IMR-90 (cell line): ENCODE results near the gene C12orf57. TPM values are rescaled to one million over a fixed set of nuclear protein-coding genes. Genes with fewer than 3 reads are reported as not detected.

Experiments used
- ATAC-seq: fragments of 200-7000 bp; cut with Tn5 transposase; 2 replicates; pipeline ENCODE4 v1.9.1; 2020; ENCODE audit warnings: low read depth, mild to moderate bottlenecking, moderate library complexity
- BruUV-seq: library from RNA; stranded (reverse); fragments of 400-500 nt; replicated peaks from 2 replicates; lab custom pipeline; 2021; lab: Mats Ljungman, UMichigan
- CTCF ChIA-PET: fragments of 300-600 bp; formaldehyde crosslinking; extraction: SDS; loops from one replicate; lab custom pipeline; 2021; ENCODE audit warnings: antibody characterized with exemption; lab: Yijun Ruan, JAX
- POLR2A ChIA-PET: fragments of 300-600 bp; sonication (Branson Sonifier 250); formaldehyde crosslinking; loops from one replicate; lab custom pipeline; 2022; ENCODE audit warnings: antibody characterized with exemption; ENCODE audit not compliant: unreplicated experiment; lab: Charles Lee
- DNase-seq: peaks from one replicate; pipeline ENCODE4 v3.0.0; 2013
- H2AFZ ChIP-seq: replicated peaks from 2 replicates; pipeline ENCODE3; 2013; ENCODE audit warnings: low read length, mild to moderate bottlenecking; ENCODE audit not compliant: poor library complexity
- H2AK5ac ChIP-seq: 2 replicates; pipeline ENCODE4 v1.6.1; 2013; ENCODE audit warnings: low read depth, low read length, inconsistent platforms
- H2AK9ac ChIP-seq: replicated peaks from 2 replicates; pipeline ENCODE3; 2013; ENCODE audit warnings: mild to moderate bottlenecking, low read depth, low read length, moderate library complexity; ENCODE audit not compliant: poor library complexity
- H2BK120ac ChIP-seq: 2 replicates; pipeline ENCODE4 v1.6.1; 2013; ENCODE audit warnings: low read depth, low read length, inconsistent platforms
- H2BK15ac ChIP-seq: 3 replicates; pipeline ENCODE4 v1.6.1; 2013; ENCODE audit warnings: low read depth, low read length, inconsistent platforms
- H2BK20ac ChIP-seq: 2 replicates; pipeline ENCODE4 v1.6.1; 2013; ENCODE audit warnings: low read depth, mild to moderate bottlenecking, inconsistent platforms, low read length, moderate library complexity
- H2BK5ac ChIP-seq: 2 replicates; pipeline ENCODE4 v1.6.1; 2013; ENCODE audit warnings: mild to moderate bottlenecking, low read depth, low read length, inconsistent platforms; ENCODE audit not compliant: poor library complexity, severe bottlenecking
- H3K14ac ChIP-seq: replicated peaks from 2 replicates; pipeline ENCODE4 v1.6.1; 2013; ENCODE audit warnings: low read depth, low read length, inconsistent platforms
- H3K18ac ChIP-seq: 2 replicates; pipeline ENCODE4 v1.6.1; 2013; ENCODE audit warnings: low read depth, low read length, control low read depth
- H3K23ac ChIP-seq: 2 replicates; pipeline ENCODE4 v1.6.1; 2013; ENCODE audit warnings: low read depth, low read length, inconsistent platforms
- H3K27ac ChIP-seq: 2 replicates; pipeline ENCODE4 v1.5.1; 2013; ENCODE audit warnings: mild to moderate bottlenecking, control low read depth, low read length; ENCODE audit not compliant: insufficient read depth
- H3K27me3 ChIP-seq: 2 replicates; pipeline ENCODE4 v1.6.1; 2013; ENCODE audit warnings: low read length; ENCODE audit not compliant: control insufficient read depth, insufficient read depth
- H3K36me3 ChIP-seq: 2 replicates; pipeline ENCODE4 v1.6.1; 2013; ENCODE audit warnings: low read length, mixed read lengths; ENCODE audit not compliant: control insufficient read depth, insufficient read depth
- H3K4ac ChIP-seq: 2 replicates; pipeline ENCODE4 v1.6.1; 2013; ENCODE audit warnings: low read depth, low read length, inconsistent platforms
- H3K4me1 ChIP-seq: 2 replicates; pipeline ENCODE4 v1.6.1; 2013; ENCODE audit warnings: low read length, mixed read lengths; ENCODE audit not compliant: control insufficient read depth, insufficient read depth
- H3K4me2 ChIP-seq: 2 replicates; pipeline ENCODE4 v1.6.1; 2013; ENCODE audit warnings: low read depth, mild to moderate bottlenecking, control low read depth, low read length, moderate library complexity
- H3K4me3 ChIP-seq: 2 replicates; pipeline ENCODE4 v1.5.1; 2013; ENCODE audit warnings: low read depth, mild to moderate bottlenecking, control low read depth, low read length, moderate library complexity; ENCODE audit not compliant: insufficient read depth
- H3K56ac ChIP-seq: 2 replicates; pipeline ENCODE4 v1.6.1; 2013; ENCODE audit warnings: low read length, inconsistent platforms; ENCODE audit not compliant: insufficient read depth; ENCODE audit errors: extremely low read depth
- H3K79me1 ChIP-seq, 2 experiments: 2 replicates each; pipeline ENCODE4 v1.6.1; 2013; ENCODE audit warnings: low read length in 2 of 2, inconsistent platforms in 1 of 2, low read depth in 1 of 2
- H3K9ac ChIP-seq: 2 replicates; pipeline ENCODE4 v1.6.1; 2013; ENCODE audit warnings: low read depth, low read length, control low read depth
- H3K9me1 ChIP-seq: 2 replicates; pipeline ENCODE4 v1.6.1; 2013; ENCODE audit warnings: low read length, inconsistent platforms; ENCODE audit not compliant: insufficient read depth
- H3K9me3 ChIP-seq: 2 replicates; pipeline ENCODE4 v1.6.1; 2013; ENCODE audit warnings: low read length; ENCODE audit not compliant: control insufficient read depth, insufficient read depth
- H4K20me1 ChIP-seq: 2 replicates; pipeline ENCODE4 v1.6.1; 2013; ENCODE audit warnings: low read length, inconsistent platforms; ENCODE audit not compliant: insufficient read depth
- H4K5ac ChIP-seq: 2 replicates; pipeline ENCODE4 v1.6.1; 2013; ENCODE audit warnings: mild to moderate bottlenecking, low read depth, low read length, control low read depth
- H4K8ac ChIP-seq, 2 experiments: 2 replicates each; pipeline ENCODE4 v1.6.1; 2013; ENCODE audit warnings: low read depth in 2 of 2, low read length in 2 of 2, control low read depth in 1 of 2, inconsistent platforms in 1 of 2
- H4K91ac ChIP-seq: 2 replicates; pipeline ENCODE4 v1.6.1; 2013; ENCODE audit warnings: low read depth, low read length, inconsistent platforms; ENCODE audit not compliant: insufficient read depth
- BHLHE40 ChIP-seq: fragments of 150-350 bp; IDR thresholded peaks from 2 replicates; pipeline ENCODE4 v1.6.1; 2016; ENCODE audit warnings: mild to moderate bottlenecking, low read depth, low read length
- CHD1 ChIP-seq: IDR thresholded peaks from 2 replicates; pipeline ENCODE4 v1.6.1; 2012; ENCODE audit warnings: low read depth, low read length, improper control_type of control experiment
- FOS ChIP-seq: fragments of 150-350 bp; IDR thresholded peaks from 2 replicates; pipeline ENCODE4 v1.6.1; 2016; ENCODE audit warnings: low read depth, low read length
- MAFK ChIP-seq: IDR thresholded peaks from 2 replicates; pipeline ENCODE4 v1.6.1; 2012; ENCODE audit warnings: low read depth, low read length, improper control_type of control experiment
- MAZ ChIP-seq: IDR thresholded peaks from 2 replicates; pipeline ENCODE4 v1.6.1; 2012; ENCODE audit warnings: low read depth, mild to moderate bottlenecking, low read length, improper control_type of control experiment, moderate library complexity, borderline replicate concordance
- MXI1 ChIP-seq: IDR thresholded peaks from 2 replicates; pipeline ENCODE4 v1.6.1; 2012; ENCODE audit warnings: low read depth, mild to moderate bottlenecking, low read length, moderate library complexity, borderline replicate concordance
- NFE2L2 ChIP-seq: fragments of 150-350 bp; IDR thresholded peaks from 2 replicates; pipeline ENCODE4 v1.6.1; 2016; ENCODE audit warnings: low read depth, mild to moderate bottlenecking, low read length
- RAD21 ChIP-seq: IDR thresholded peaks from 2 replicates; pipeline ENCODE4 v1.6.1; 2012; ENCODE audit warnings: low read length, improper control_type of control experiment
- RCOR1 ChIP-seq: IDR thresholded peaks from 2 replicates; pipeline ENCODE4 v1.6.1; 2012; ENCODE audit warnings: mild to moderate bottlenecking, low read length, improper control_type of control experiment; ENCODE audit not compliant: insufficient replicate concordance
- RFX5 ChIP-seq: IDR thresholded peaks from 2 replicates; pipeline ENCODE4 v1.8.0; 2012; ENCODE audit warnings: low read depth, mild to moderate bottlenecking, low read length, moderate library complexity
- SMC3 ChIP-seq: fragments of 150-350 bp; IDR thresholded peaks from 2 replicates; pipeline ENCODE4 v1.6.1; 2016; ENCODE audit warnings: low read depth, mild to moderate bottlenecking, antibody characterized with exemption, low read length, moderate library complexity
- WGBS, 2 experiments: methylation state at CpG; one replicate each; pipeline versions ENCODE4 v1.1.5 to v1.1.7; 2013; ENCODE audit warnings: missing lambda C conversion rate in 2 of 2; ENCODE audit not compliant: insufficient read length in 1 of 2; ENCODE audit errors: extremely low coverage in 2 of 2; 5-methylcytosine and 5-hydroxymethylcytosine counted together
- dilution Hi-C: fragments of 300-500 bp; cut with HindIII; formaldehyde crosslinking; loops from one replicate; pipeline ENCODE4 v1.14.3; 2018; ENCODE audit warnings: low sequenced_read_pairs; ENCODE audit not compliant: unreplicated experiment
- in situ Hi-C: fragments of 300-500 bp; cut with MboI; formaldehyde crosslinking; loops from 3 replicates; pipeline ENCODE4 v1.14.3; 2019; ENCODE audit warnings: low sequenced_read_pairs, inconsistent platforms, mixed read lengths
- intact Hi-C: fragments of 100-400 bp; cut with micrococcal nuclease; formaldehyde crosslinking; loops from 2 replicates; pipeline ENCODE4 v1.10.0; 2022
- polyA plus RNA-seq, 3 experiments: library from polyadenylated mRNA; depleted of rRNA; stranded (reverse); fragments of >200 nt; gene quantifications; 2 replicates each; pipeline ENCODE4 v1.2.3, GENCODE V29; 2012; ENCODE audit warnings: low replicate concordance in 1 of 3
- total RNA-seq: library from RNA; depleted of rRNA; stranded (reverse); fragments of >200 nt; gene quantifications from 2 replicates; pipeline ENCODE4 v1.2.3, GENCODE V29; 2012
- TF ChIP-seq, protein P1 (sequence below): fragments of 150-350 bp; IDR thresholded peaks from 2 replicates; pipeline ENCODE4 v1.6.1; 2016; ENCODE audit warnings: low read depth, mild to moderate bottlenecking, low read length, moderate library complexity, borderline replicate concordance
- TF ChIP-seq, protein P2 (sequence below): fragments of 150-350 bp; IDR thresholded peaks from 2 replicates; pipeline ENCODE4 v1.6.1; 2017; ENCODE audit warnings: mild to moderate bottlenecking, antibody characterized with exemption, low read length, low read depth
- TF ChIP-seq, protein P3 (sequence below): conservative IDR thresholded peaks from 2 replicates; pipeline ENCODE4 v1.5.1; 2012; ENCODE audit warnings: mild to moderate bottlenecking, low read depth, low read length, improper control_type of control experiment

C12orf57 gene
- total and polyA plus RNA-seq, 2 of the 4 experiments (the other 2 are of a cell fraction), result 238 to 530 TPM

DNA sequence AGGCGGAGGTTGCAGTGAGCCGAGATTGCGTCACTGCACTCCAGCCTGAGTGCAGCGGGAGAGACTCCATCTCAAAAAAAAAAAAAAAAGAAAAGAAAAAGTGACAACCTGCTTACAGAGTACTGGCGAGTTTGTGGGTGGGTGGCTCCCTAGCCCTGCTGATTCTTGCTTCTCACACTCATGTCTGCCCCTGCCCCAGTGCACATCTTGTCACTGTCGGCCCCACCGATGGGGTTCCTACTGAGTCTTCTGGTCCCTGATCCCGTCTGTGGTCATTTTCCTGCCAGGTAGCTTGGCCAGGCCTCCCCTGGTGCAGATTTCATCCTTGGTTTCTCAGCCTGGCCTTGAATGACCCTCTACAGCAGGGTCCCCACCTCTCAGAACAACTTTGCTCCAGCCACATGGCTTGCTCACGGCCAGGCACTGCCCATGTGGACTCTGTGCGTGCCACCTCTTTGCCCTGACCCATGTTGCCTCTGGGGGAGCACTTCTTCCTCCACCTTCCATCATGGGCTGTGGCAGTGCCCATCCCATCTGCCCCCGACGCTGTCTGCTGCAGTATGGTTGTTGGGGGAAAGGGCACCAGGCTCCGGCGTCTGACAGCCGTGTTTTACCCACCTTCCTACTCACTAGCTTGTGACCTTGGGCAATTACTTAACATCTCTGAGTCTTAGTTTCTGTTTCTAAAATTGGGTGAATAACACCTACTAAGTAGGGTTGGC, 5.2 kb downstream of the C12orf57 start:
- ChIA-PET CTCF (interaction anchor here (0.6 kb wide), 2 partner anchors 79 to 224 kb away, joined by 3 to 4 read pairs; no protein-coding TSS in a partner anchor), POLR2A (no interaction called here)
- BruUV-seq, result no TSS peak
- TF ChIP-seq NFE2L2 (no peak), FOS (no peak), RCOR1 (no peak), BHLHE40 (no peak), MAFK (no peak), RAD21 (no peak), RFX5 (no peak), SMC3 (no peak), CHD1 (no peak), MAZ (no peak), MXI1 (no peak)
- TF ChIP-seq, protein P1, sequence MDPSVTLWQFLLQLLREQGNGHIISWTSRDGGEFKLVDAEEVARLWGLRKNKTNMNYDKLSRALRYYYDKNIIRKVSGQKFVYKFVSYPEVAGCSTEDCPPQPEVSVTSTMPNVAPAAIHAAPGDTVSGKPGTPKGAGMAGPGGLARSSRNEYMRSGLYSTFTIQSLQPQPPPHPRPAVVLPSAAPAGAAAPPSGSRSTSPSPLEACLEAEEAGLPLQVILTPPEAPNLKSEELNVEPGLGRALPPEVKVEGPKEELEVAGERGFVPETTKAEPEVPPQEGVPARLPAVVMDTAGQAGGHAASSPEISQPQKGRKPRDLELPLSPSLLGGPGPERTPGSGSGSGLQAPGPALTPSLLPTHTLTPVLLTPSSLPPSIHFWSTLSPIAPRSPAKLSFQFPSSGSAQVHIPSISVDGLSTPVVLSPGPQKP, result no peak
- TF ChIP-seq, protein P2, sequence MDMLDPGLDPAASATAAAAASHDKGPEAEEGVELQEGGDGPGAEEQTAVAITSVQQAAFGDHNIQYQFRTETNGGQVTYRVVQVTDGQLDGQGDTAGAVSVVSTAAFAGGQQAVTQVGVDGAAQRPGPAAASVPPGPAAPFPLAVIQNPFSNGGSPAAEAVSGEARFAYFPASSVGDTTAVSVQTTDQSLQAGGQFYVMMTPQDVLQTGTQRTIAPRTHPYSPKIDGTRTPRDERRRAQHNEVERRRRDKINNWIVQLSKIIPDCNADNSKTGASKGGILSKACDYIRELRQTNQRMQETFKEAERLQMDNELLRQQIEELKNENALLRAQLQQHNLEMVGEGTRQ, result no peak
- TF ChIP-seq, protein P3, sequence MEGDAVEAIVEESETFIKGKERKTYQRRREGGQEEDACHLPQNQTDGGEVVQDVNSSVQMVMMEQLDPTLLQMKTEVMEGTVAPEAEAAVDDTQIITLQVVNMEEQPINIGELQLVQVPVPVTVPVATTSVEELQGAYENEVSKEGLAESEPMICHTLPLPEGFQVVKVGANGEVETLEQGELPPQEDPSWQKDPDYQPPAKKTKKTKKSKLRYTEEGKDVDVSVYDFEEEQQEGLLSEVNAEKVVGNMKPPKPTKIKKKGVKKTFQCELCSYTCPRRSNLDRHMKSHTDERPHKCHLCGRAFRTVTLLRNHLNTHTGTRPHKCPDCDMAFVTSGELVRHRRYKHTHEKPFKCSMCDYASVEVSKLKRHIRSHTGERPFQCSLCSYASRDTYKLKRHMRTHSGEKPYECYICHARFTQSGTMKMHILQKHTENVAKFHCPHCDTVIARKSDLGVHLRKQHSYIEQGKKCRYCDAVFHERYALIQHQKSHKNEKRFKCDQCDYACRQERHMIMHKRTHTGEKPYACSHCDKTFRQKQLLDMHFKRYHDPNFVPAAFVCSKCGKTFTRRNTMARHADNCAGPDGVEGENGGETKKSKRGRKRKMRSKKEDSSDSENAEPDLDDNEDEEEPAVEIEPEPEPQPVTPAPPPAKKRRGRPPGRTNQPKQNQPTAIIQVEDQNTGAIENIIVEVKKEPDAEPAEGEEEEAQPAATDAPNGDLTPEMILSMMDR, result no peak

More for the DNA sequence above, 5.2 kb downstream of the C12orf57 start:
- DNase-seq (no peak), ATAC-seq (no peak)
- peaks cover 4% of the 10 kb centered on the region for H3K36me3 ChIP-seq
- peaks cover 5% of the 10 kb centered on the region; the same call in 1 of the 2 replicates for H3K4me1 ChIP-seq
- no peak overlapping the region for H2AK5ac ChIP-seq
- H3K4ac ChIP-seq, result no peak overlapping the region
- H3K23ac ChIP-seq, result no peak overlapping the region
- no peak overlapping the region for H2AFZ ChIP-seq
- H2BK120ac ChIP-seq, result no peak overlapping the region
- no peak overlapping the region for H4K8ac ChIP-seq
- 88% methylated on average over 8 of the region's 15 CpGs; no CpG with 5 or more reads in 1 of the 2 experiments for WGBS, 2 experiments
- no peak overlapping the region for H4K91ac ChIP-seq
- H3K9me1 ChIP-seq, result 0 out of 2 replicates have a peak, but pooled peaks cover 2% of the 10 kb centered on the region
- no peak overlapping the region for H4K5ac ChIP-seq
- no peak overlapping the region for H3K4me3 ChIP-seq
- H3K9me3 ChIP-seq, result no peaks in the 10 kb centered on the region
- in situ Hi-C loops (loop anchor here (10.0 kb wide), 1 partner anchor 166 kb away; no protein-coding TSS in a partner anchor), intact Hi-C loops (no loop called here), dilution Hi-C loops (no loop called here)
- no peaks in the 10 kb centered on the region for H3K27me3 ChIP-seq
- H3K4me2 ChIP-seq, result no peak overlapping the region
- H2BK5ac ChIP-seq, result no peak overlapping the region
- H2BK15ac ChIP-seq, result no peak overlapping the region
- no peak overlapping the region for H2BK20ac ChIP-seq
- H3K14ac ChIP-seq, result no peak overlapping the region
- H3K27ac ChIP-seq, result no peak overlapping the region
- H4K20me1 ChIP-seq, result no peaks in the 10 kb centered on the region
- H3K9ac ChIP-seq, result no peak overlapping the region
- peaks cover 8 to 13% of the 10 kb centered on the region in 2 experiments; a peak in 3 of 4 replicates for H3K79me1 ChIP-seq
- no peak overlapping the region for H2AK9ac ChIP-seq
- no peak overlapping the region for H3K18ac ChIP-seq
- H3K56ac ChIP-seq, result no peak overlapping the region
